Loucy (cell line): ENCODE measurements around the gene HIRA.

Source experiments
- H2AFZ ChIP-seq: fragments of 200-600 bp; sonication (generic); 2 replicates; pipeline ENCODE4 v1.6.0; 2016; ENCODE audit warnings: antibody characterized with exemption, mild to moderate bottlenecking, low read length, moderate library complexity
- H3F3A ChIP-seq: fragments of 200-600 bp; 2 replicates; pipeline ENCODE4 v1.6.0; 2016; ENCODE audit warnings: antibody characterized with exemption, low read depth, mild to moderate bottlenecking
- H3K27me3 ChIP-seq: fragments of 200-600 bp; sonication (generic); 2 replicates; pipeline ENCODE4 v1.6.1; 2014; ENCODE audit warnings: low read length, mild to moderate bottlenecking; ENCODE audit not compliant: insufficient read depth, poor library complexity, severe bottlenecking
- H3K36me3 ChIP-seq: fragments of 200-600 bp; sonication (generic); 2 replicates; pipeline ENCODE4 v1.6.1; 2016; ENCODE audit warnings: low read length; ENCODE audit not compliant: insufficient read depth
- H3K4me1 ChIP-seq: fragments of 200-600 bp; sonication (generic); 2 replicates; pipeline ENCODE4 v1.5.1; 2014; ENCODE audit warnings: low read length, mild to moderate bottlenecking; ENCODE audit not compliant: insufficient read depth, poor library complexity, severe bottlenecking
- H3K4me2 ChIP-seq: fragments of 200-600 bp; sonication (generic); 2 replicates; pipeline ENCODE4 v1.6.0; 2014; ENCODE audit warnings: antibody characterized with exemption, low read length, low read depth, mild to moderate bottlenecking; ENCODE audit not compliant: poor library complexity, severe bottlenecking
- H3K4me3 ChIP-seq: fragments of 200-600 bp; sonication (generic); 2 replicates; pipeline ENCODE4 v1.5.1; 2014; ENCODE audit warnings: low read length, mild to moderate bottlenecking, mixed read lengths; ENCODE audit not compliant: poor library complexity, severe bottlenecking
- H3K79me2 ChIP-seq: fragments of 200-600 bp; sonication (generic); 2 replicates; pipeline ENCODE4 v1.6.1; 2014; ENCODE audit warnings: low read length; ENCODE audit not compliant: insufficient read depth
- H3K9ac ChIP-seq: fragments of 200-600 bp; sonication (generic); 2 replicates; pipeline ENCODE4 v1.6.0; 2014; ENCODE audit warnings: mild to moderate bottlenecking, low read depth, low read length, moderate library complexity; ENCODE audit not compliant: poor library complexity, severe bottlenecking
- H3K9me2 ChIP-seq: fragments of 200-600 bp; sonication (generic); replicated peaks from 2 replicates; pipeline ENCODE4 v1.6.1; 2016; ENCODE audit warnings: low read depth, low read length, mixed read lengths
- H3K9me3 ChIP-seq: fragments of 200-600 bp; sonication (generic); 2 replicates; pipeline ENCODE4 v1.6.1; 2014; ENCODE audit warnings: mild to moderate bottlenecking, antibody characterized with exemption, low read length, low read depth; ENCODE audit not compliant: insufficient read depth
- H4K20me1 ChIP-seq: fragments of 200-600 bp; sonication (generic); 2 replicates; pipeline ENCODE4 v1.6.0; 2014; ENCODE audit warnings: antibody characterized with exemption, low read length, mild to moderate bottlenecking; ENCODE audit not compliant: insufficient read depth, poor library complexity, severe bottlenecking
- CTCF ChIP-seq: fragments of 200-600 bp; sonication (generic); conservative IDR thresholded peaks from 2 replicates; pipeline ENCODE4 v1.5.1; 2014; ENCODE audit warnings: mild to moderate bottlenecking, antibody characterized with exemption, low read length
- EZH2phosphoT487 ChIP-seq: fragments of 200-600 bp; IDR thresholded peaks from 2 replicates; pipeline ENCODE4 v1.6.1; 2018; ENCODE audit warnings: antibody characterized with exemption, mild to moderate bottlenecking, moderate library complexity, borderline replicate concordance

The HIRA gene

GRCh38 chr22:19358703-19359553, 72.6 kb downstream of the HIRA start:
- Histone ChIP-seq H3K9me3 (no peaks in the 10 kb centered on the region), H3K36me3 (peaks cover 74% of the 10 kb centered on the region; the same call in 1 of the 2 replicates), H3K27me3 (no peaks in the 10 kb centered on the region), H2AFZ (no peak overlapping the region), H3K4me3 (no peak overlapping the region), H3K4me1 (no peaks in the 10 kb centered on the region), H4K20me1 (no peaks in the 10 kb centered on the region), H3K9ac (no peak overlapping the region), H3K9me2 (no peaks in the 10 kb centered on the region), H3K79me2 (no peaks in the 10 kb centered on the region), H3K4me2 (no peak overlapping the region), H3F3A (no peaks in the 10 kb centered on the region)
- TF ChIP-seq EZH2phosphoT487 (no peak), CTCF (no peak)

GRCh38 chr22:19358195-19358594, 73.3 kb downstream of the HIRA start:
- Histone ChIP-seq H2AFZ (no peak overlapping the region), H4K20me1 (no peaks in the 10 kb centered on the region), H3K4me2 (no peak overlapping the region), H3K9ac (no peak overlapping the region), H3K4me3 (no peak overlapping the region), H3F3A (no peaks in the 10 kb centered on the region), H3K9me3 (no peaks in the 10 kb centered on the region), H3K27me3 (no peaks in the 10 kb centered on the region), H3K36me3 (peaks cover 81% of the 10 kb centered on the region; the same call in 1 of the 2 replicates), H3K4me1 (no peaks in the 10 kb centered on the region), H3K9me2 (no peaks in the 10 kb centered on the region), H3K79me2 (no peaks in the 10 kb centered on the region)
- TF ChIP-seq CTCF, result no peak
- TF ChIP-seq EZH2phosphoT487, result no peak

- no peak for TF ChIP-seq CTCF
- TF ChIP-seq EZH2phosphoT487, result no peak
- H3K4me2 ChIP-seq, result no peak overlapping the region
- H4K20me1 ChIP-seq, result no peaks in the 10 kb centered on the region
- H3K9me2 ChIP-seq, result no peaks in the 10 kb centered on the region
- H2AFZ ChIP-seq, result no peak overlapping the region
- peaks cover 88% of the 10 kb centered on the region; the same call in 1 of the 2 replicates for H3K36me3 ChIP-seq
- H3K79me2 ChIP-seq, result no peaks in the 10 kb centered on the region
- no peak overlapping the region for H3K9ac ChIP-seq
- H3K9me3 ChIP-seq, result no peaks in the 10 kb centered on the region
- no peaks in the 10 kb centered on the region for H3F3A ChIP-seq
- H3K27me3 ChIP-seq, result no peaks in the 10 kb centered on the region
- H3K4me3 ChIP-seq, result no peak overlapping the region
- no peaks in the 10 kb centered on the region for H3K4me1 ChIP-seq
Observed at GRCh38 chr22:19357270-19358105, 74.0 kb downstream of the HIRA start.
